ENCODE data around the gene OSBPL10. TPM values are rescaled to one million over a fixed set of nuclear protein-coding genes. Genes with fewer than 3 reads are reported as not detected.

The OSBPL10 gene
- total RNA-seq, 1 donor from 2014 or later: 8.4 TPM

- Histone ChIP-seq H3K9me3 (ENCODE audit: low read depth) (no peaks in the 10 kb centered on the region), H3K4me3 (no peak overlapping the region), H3K36me3 (no peaks in the 10 kb centered on the region), H3K4me1 (peaks cover 6% of the 10 kb centered on the region), H3K27ac (no peak overlapping the region), H4K20me1 (ENCODE audit: low read depth) (no peaks in the 10 kb centered on the region), H3F3A (ENCODE audit: low read depth) (no peaks in the 10 kb centered on the region), H3K27me3 (no peaks in the 10 kb centered on the region), H3K4me2 (no peak overlapping the region), H3K9ac (no peak overlapping the region), H2AFZ (replicated peaks) (no peak overlapping the region), H3K79me2 (ENCODE audit: low read depth) (no peaks in the 10 kb centered on the region)
- H3K4me3 Mint-ChIP-seq: no peak overlapping the region
- no peaks in the 10 kb centered on the region for H3K27me3 Mint-ChIP-seq (ENCODE audit: insufficient read depth, low read depth)
- peaks cover 2% of the 10 kb centered on the region for H3K4me1 Mint-ChIP-seq
- H3K27ac Mint-ChIP-seq: no peak overlapping the region
- DNase-seq (ENCODE audit: low spot score): no peak
- no peak for TF ChIP-seq EZH2 (IDR thresholded peaks at IDR 0.05)
- TF ChIP-seq EZH2phosphoT487 (IDR thresholded peaks at IDR 0.05): no peak
- TF ChIP-seq CTCF (IDR thresholded peaks at IDR 0.05): no peak
- no peaks in the 10 kb centered on the region for H3K36me3 Mint-ChIP-seq
- H3K9me3 Mint-ChIP-seq: no peaks in the 10 kb centered on the region
Observed at GRCh38 chr3:31876331-31876730, 104.7 kb downstream of the OSBPL10 start.

- TF ChIP-seq CTCF (IDR thresholded peaks at IDR 0.05): no peak
- no peak for TF ChIP-seq EZH2 (IDR thresholded peaks at IDR 0.05)
- no peak for TF ChIP-seq EZH2phosphoT487 (IDR thresholded peaks at IDR 0.05)
- Histone ChIP-seq H3K9ac (no peak overlapping the region), H3F3A (ENCODE audit: low read depth) (no peaks in the 10 kb centered on the region), H3K9me3 (ENCODE audit: low read depth) (no peaks in the 10 kb centered on the region), H2AFZ (replicated peaks) (no peak overlapping the region), H3K79me2 (ENCODE audit: low read depth) (no peaks in the 10 kb centered on the region), H3K27ac (no peak overlapping the region), H3K4me3 (no peak overlapping the region), H3K36me3 (no peaks in the 10 kb centered on the region), H4K20me1 (ENCODE audit: low read depth) (no peaks in the 10 kb centered on the region), H3K4me2 (no peak overlapping the region), H3K27me3 (no peaks in the 10 kb centered on the region), H3K4me1 (peaks cover 6% of the 10 kb centered on the region)
- Mint-ChIP-seq H3K4me1 (peaks cover 2% of the 10 kb centered on the region), H3K4me3 (no peak overlapping the region), H3K9me3 (peaks cover 5% of the 10 kb centered on the region), H3K27ac (no peak overlapping the region), H3K27me3 (ENCODE audit: insufficient read depth, low read depth) (no peaks in the 10 kb centered on the region), H3K36me3 (no peaks in the 10 kb centered on the region)
- no peak for DNase-seq (ENCODE audit: low spot score)
Observed at GRCh38 chr3:31875437-31875836, 105.6 kb downstream of the OSBPL10 start.

- Histone ChIP-seq H4K20me1 (ENCODE audit: low read depth) (no peaks in the 10 kb centered on the region), H3F3A (ENCODE audit: low read depth) (no peaks in the 10 kb centered on the region), H3K4me1 (no peaks in the 10 kb centered on the region), H3K27me3 (no peaks in the 10 kb centered on the region), H2AFZ (replicated peaks) (no peak overlapping the region), H3K27ac (no peak overlapping the region), H3K36me3 (no peaks in the 10 kb centered on the region), H3K9ac (no peak overlapping the region), H3K9me3 (ENCODE audit: low read depth) (no peaks in the 10 kb centered on the region), H3K4me3 (no peak overlapping the region), H3K4me2 (no peak overlapping the region), H3K79me2 (ENCODE audit: low read depth) (no peaks in the 10 kb centered on the region)
- Mint-ChIP-seq H3K36me3 (no peaks in the 10 kb centered on the region), H3K4me1 (no peaks in the 10 kb centered on the region), H3K27me3 (ENCODE audit: insufficient read depth, low read depth) (no peaks in the 10 kb centered on the region), H3K9me3 (peaks cover 5% of the 10 kb centered on the region), H3K27ac (no peak overlapping the region), H3K4me3 (no peak overlapping the region)
- TF ChIP-seq EZH2 (IDR thresholded peaks at IDR 0.05) (no peak), CTCF (IDR thresholded peaks at IDR 0.05) (no peak), EZH2phosphoT487 (IDR thresholded peaks at IDR 0.05) (no peak)
- DNase-seq (ENCODE audit: low spot score): no peak
Observed at GRCh38 chr3:31873254-31873820, 107.7 kb downstream of the OSBPL10 start.

Measured in neural progenitor cell (in vitro differentiated cells).